A549 (cell line): ENCODE measurements around the gene NEK9. TPM values are rescaled to one million over a fixed set of nuclear protein-coding genes. Genes with fewer than 3 reads are reported as not detected.

Experiments
- ATAC-seq, 2 experiments: fragments of 200-7000 bp in 1 of 2; fragments of >200 bp in 1 of 2; cut with Nextera tagmentation in 1 of 2; cut with Tn5 transposase in 1 of 2; 3 replicates each; pipeline versions ENCODE4 v1.8.0 to v1.9.1; 2018 to 2020; ENCODE audit warnings: mild to moderate bottlenecking in 1 of 2, moderate library complexity in 1 of 2
- CTCF ChIA-PET: fragments of 300-600 bp; sonication (Branson Sonifier 250); formaldehyde crosslinking; extraction: SDS; loops from one replicate; lab custom pipeline; 2021; ENCODE audit warnings: antibody characterized with exemption, inconsistent platforms; lab: Yijun Ruan, JAX
- POLR2A ChIA-PET: fragments of 350-600 bp; formaldehyde crosslinking; extraction: SDS; loops from one replicate; lab custom pipeline; 2021; ENCODE audit warnings: antibody characterized with exemption, inconsistent platforms; lab: Yijun Ruan, JAX
- DNase-seq, 2 experiments: peaks; one replicate each; pipeline versions ENCODE4 v3.0.0 to v3.0.0-alpha.2; 2011 to 2016; ENCODE audit warnings: low read depth in 1 of 2, low spot score in 1 of 2
- FAIRE-seq: peaks from 2 replicates; lab custom pipeline; 2011; peaks lifted over from hg19 to GRCh38; lab: Jason Lieb, UNC
- H3K27ac ChIP-seq, 2 experiments: fragments of >200 bp; sonication (Bioruptor Twin); formaldehyde crosslinking; 3 replicates each; pipeline ENCODE4 v1.5.1; 2016 to 2017
- H3K4me1 ChIP-seq: fragments of >200 bp; sonication (Bioruptor Twin); formaldehyde crosslinking; 3 replicates; pipeline ENCODE4 v1.6.1; 2016
- H3K4me2 ChIP-seq: fragments of >200 bp; sonication (Bioruptor Twin); formaldehyde crosslinking; 3 replicates; pipeline ENCODE4 v1.6.1; 2016
- H3K4me3 ChIP-seq: fragments of >200 bp; sonication (Bioruptor Twin); formaldehyde crosslinking; 3 replicates; pipeline ENCODE4 v1.5.1; 2016
- H3K9me3 ChIP-seq: fragments of >200 bp; sonication (Bioruptor Twin); formaldehyde crosslinking; 3 replicates; pipeline ENCODE4 v1.6.1; 2016
- CBX2 ChIP-seq: fragments of 200-600 bp; sonication (generic); IDR thresholded peaks from 2 replicates; pipeline ENCODE4 v1.6.1; 2016; ENCODE audit warnings: low read depth, mild to moderate bottlenecking, borderline replicate concordance
- CEBPB ChIP-seq, 2 experiments: fragments of >200 bp in 1 of 2; sonication (Bioruptor Twin) in 1 of 2; formaldehyde crosslinking in 1 of 2; IDR thresholded peaks; 2 replicates each; pipeline ENCODE4 v1.6.1; 2012 to 2016
- CHD2 ChIP-seq: fragments of 150-350 bp; IDR thresholded peaks from 2 replicates; pipeline ENCODE4 v1.6.1; 2014; ENCODE audit warnings: low read length; ENCODE audit not compliant: partially characterized antibody
- CHD4 ChIP-seq: fragments of 200-600 bp; sonication (generic); IDR thresholded peaks from 2 replicates; pipeline ENCODE4 v1.6.1; 2016; ENCODE audit warnings: antibody characterized with exemption, mild to moderate bottlenecking, borderline replicate concordance
- EHF ChIP-seq: fragments of 250-450 bp; sonication (Bioruptor Pico); IDR thresholded peaks from 2 replicates; pipeline ENCODE4 v1.5.0; 2020; ENCODE audit warnings: mild to moderate bottlenecking
- EHMT2 ChIP-seq: fragments of 200-600 bp; sonication (generic); IDR thresholded peaks from 2 replicates; pipeline ENCODE4 v1.6.1; 2016; ENCODE audit warnings: antibody characterized with exemption, low read depth, mild to moderate bottlenecking, moderate library complexity
- FOSB ChIP-seq: fragments of 250-450 bp; sonication (Bioruptor Pico); IDR thresholded peaks from 2 replicates; pipeline ENCODE4 v1.5.0; 2020; ENCODE audit warnings: mild to moderate bottlenecking, moderate library complexity
- FOXS1 ChIP-seq: fragments of 250-450 bp; sonication (Bioruptor Pico); IDR thresholded peaks from 2 replicates; pipeline ENCODE4 v1.5.0; 2020; ENCODE audit warnings: mild to moderate bottlenecking, moderate library complexity
- HDAC2 ChIP-seq: fragments of 200-600 bp; sonication (generic); IDR thresholded peaks from 2 replicates; pipeline ENCODE4 v1.6.1; 2016
- HOXA7 ChIP-seq: fragments of 250-450 bp; sonication (Bioruptor Pico); IDR thresholded peaks from 2 replicates; pipeline ENCODE4 v1.5.0; 2020; ENCODE audit warnings: mild to moderate bottlenecking, moderate library complexity
- HOXB13 ChIP-seq: fragments of 250-450 bp; sonication (Bioruptor Pico); IDR thresholded peaks from 2 replicates; pipeline ENCODE4 v1.5.0; 2020; ENCODE audit warnings: low read depth, mild to moderate bottlenecking, moderate library complexity
- JUN ChIP-seq, 2 experiments: fragments of >200 bp; sonication (Bioruptor Twin); formaldehyde crosslinking; IDR thresholded peaks; 2 replicates in 1 of 2; 3 replicates in 1 of 2; pipeline ENCODE4 v1.6.1; 2016 to 2017
- KDM1A ChIP-seq: fragments of 200-600 bp; sonication (generic); IDR thresholded peaks from 2 replicates; pipeline ENCODE4 v1.6.1; 2016; ENCODE audit warnings: low read depth, mild to moderate bottlenecking
- KDM5A ChIP-seq: fragments of 200-600 bp; sonication (generic); IDR thresholded peaks from 2 replicates; pipeline ENCODE4 v1.6.1; 2016; ENCODE audit warnings: antibody characterized with exemption, mild to moderate bottlenecking
- MAFK ChIP-seq: fragments of 450-650 bp; IDR thresholded peaks from 2 replicates; pipeline ENCODE4 v1.6.1; 2014; ENCODE audit not compliant: partially characterized antibody
- MAZ ChIP-seq: fragments of 150-350 bp; IDR thresholded peaks from 2 replicates; pipeline ENCODE4 v1.6.1; 2014; ENCODE audit warnings: antibody characterized with exemption, low read depth, low read length, borderline replicate concordance
- NPAS2 ChIP-seq: fragments of 250-450 bp; sonication (Bioruptor Pico); IDR thresholded peaks from 2 replicates; pipeline ENCODE4 v1.8.0; 2022; ENCODE audit warnings: mild to moderate bottlenecking, moderate library complexity, borderline replicate concordance
- PHF8 ChIP-seq: fragments of 200-600 bp; sonication (generic); IDR thresholded peaks from 2 replicates; pipeline ENCODE4 v1.6.1; 2016; ENCODE audit warnings: low read depth, mild to moderate bottlenecking, antibody characterized with exemption, moderate library complexity, borderline replicate concordance
- POLR2AphosphoS2 ChIP-seq: conservative IDR thresholded peaks from 2 replicates; pipeline ENCODE4 v1.6.1; 2012; ENCODE audit warnings: low read length, improper control_type of control experiment, inconsistent platforms
- RAD21 ChIP-seq, 2 experiments: fragments of >200 bp in 1 of 2; sonication (Bioruptor Twin) in 1 of 2; formaldehyde crosslinking in 1 of 2; IDR thresholded peaks in 1 of 2; conservative IDR thresholded peaks in 1 of 2; 2 replicates in 1 of 2; 3 replicates in 1 of 2; pipeline ENCODE4 v1.6.1; 2012 to 2018; ENCODE audit warnings: inconsistent platforms in 1 of 2
- SMC3 ChIP-seq: fragments of >200 bp; sonication (Bioruptor Twin); formaldehyde crosslinking; IDR thresholded peaks from 3 replicates; pipeline ENCODE4 v1.6.1; 2018; ENCODE audit warnings: inconsistent platforms
- SREBF2 ChIP-seq: fragments of 450-650 bp; IDR thresholded peaks from 2 replicates; pipeline ENCODE4 v1.6.1; 2014; ENCODE audit warnings: mild to moderate bottlenecking, moderate library complexity
- TP53 ChIP-seq: fragments of 250-450 bp; sonication (Bioruptor Pico); IDR thresholded peaks from 2 replicates; pipeline ENCODE4 v1.5.0; 2021; ENCODE audit warnings: mild to moderate bottlenecking, moderate library complexity
- ZC3H11A ChIP-seq: fragments of 450-650 bp; IDR thresholded peaks from 2 replicates; pipeline ENCODE4 v1.6.1; 2014; ENCODE audit warnings: antibody characterized with exemption, mild to moderate bottlenecking
- WGBS: methylation state at CpG from one replicate; pipeline ENCODE4 v1.1.6; 2017; ENCODE audit errors: missing lambda C conversion rate; 5-methylcytosine and 5-hydroxymethylcytosine counted together
- polyA plus RNA-seq, 4 experiments: library from polyadenylated mRNA; depleted of rRNA in 3 of 4; stranded (reverse); fragments of >200 nt; fragmentation: RNase III in 1 of 4; extraction: RNeasy Plus Mini Kit Qiagen cat#74134 plus additional on column Dnase treatment in 1 of 4; gene quantifications; 2 replicates in 3 of 4; 3 replicates in 1 of 4; pipeline ENCODE4 v1.2.3, GENCODE V29; 2011 to 2017
- TF ChIP-seq, protein P1 (sequence below): fragments of >200 bp; sonication (Bioruptor Twin); formaldehyde crosslinking; IDR thresholded peaks from 3 replicates; pipeline ENCODE4 v1.6.1; 2016
- TF ChIP-seq, protein P2 (sequence below): fragments of >200 bp; sonication (Bioruptor Twin); formaldehyde crosslinking; IDR thresholded peaks from 2 replicates; pipeline ENCODE4 v1.6.1; 2016
- TF ChIP-seq, protein P3 (sequence below): fragments of 250-450 bp; sonication (Bioruptor Pico); IDR thresholded peaks from 2 replicates; pipeline ENCODE4 v1.5.0; 2020; ENCODE audit warnings: low read depth, mild to moderate bottlenecking, moderate library complexity
- TF ChIP-seq, protein P4 (sequence below): IDR thresholded peaks from 2 replicates; pipeline ENCODE4 v1.6.1; 2012

The NEK9 gene
- polyA plus RNA-seq, 2 of the 4 experiments (the other 2 are of a cell fraction): 49.4 to 75.9 TPM

DNA sequence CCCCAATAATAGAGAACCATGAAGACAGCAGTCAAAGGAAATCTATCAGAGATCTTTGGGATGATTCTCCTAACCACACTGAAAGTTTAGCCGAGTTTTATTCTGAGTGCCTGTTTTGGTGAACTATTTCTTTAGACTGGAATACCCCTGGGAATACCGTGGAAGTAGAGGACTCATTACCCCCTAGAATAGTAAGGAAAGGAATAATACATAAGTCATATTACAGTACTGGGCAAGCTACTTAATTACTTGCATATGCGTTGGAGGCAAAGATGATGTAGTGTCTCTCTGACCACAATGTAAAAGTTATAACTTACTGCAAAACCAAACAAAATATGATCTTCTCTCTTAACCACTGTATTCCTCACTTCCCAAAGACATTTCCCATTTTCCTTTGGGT is 32.0 kb downstream of the NEK9 start:
- CTCF ChIA-PET: interaction anchor here (1.0 to 1.6 kb wide), 2 partner anchors 10 to 147 kb away, joined by 3 to 4 read pairs; no protein-coding TSS in a partner anchor
- Histone ChIP-seq H3K4me1 (no peaks in the 10 kb centered on the region), H3K4me3 (no peak overlapping the region), H3K9me3 (no peaks in the 10 kb centered on the region), H3K4me2 (no peak overlapping the region), H3K27ac (no peak overlapping the region)
- FAIRE-seq: no peak
- 85% methylated on average over 3 of the region's 3 CpGs for WGBS
- TF ChIP-seq RAD21 (conservative IDR thresholded peaks at IDR 0.05 in 1 of 2, IDR thresholded peaks at IDR 0.05 in 1 of 2) (no peak), CHD2 (no peak)
- no peak for ATAC-seq
- POLR2A ChIA-PET: no interaction called here
- no peak for DNase-seq

DNA sequence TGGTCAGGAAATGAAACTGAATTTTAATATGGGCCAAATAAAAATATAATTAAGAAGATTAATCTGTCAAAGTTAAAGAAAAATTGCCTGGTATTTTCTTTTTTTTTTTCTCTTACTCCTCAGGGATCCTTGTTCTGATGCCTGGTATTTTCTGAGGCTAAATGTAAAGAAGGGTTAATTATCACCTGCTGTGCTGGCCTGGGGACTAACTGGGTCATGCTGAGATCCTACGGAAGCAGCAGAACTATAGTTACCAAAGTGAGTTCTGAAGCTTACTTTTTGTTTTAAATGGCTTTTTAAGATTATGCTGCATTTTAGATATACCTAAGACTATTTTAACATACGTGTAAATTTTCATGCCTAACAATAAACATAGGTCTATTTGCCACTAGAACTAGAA is 34.1 kb downstream of the NEK9 start:
- POLR2A ChIA-PET: interaction anchor here (0.7 kb wide), 1 partner anchor 221 kb away, joined by 3 read pairs; no protein-coding TSS in a partner anchor
- ATAC-seq: no peak

DNA sequence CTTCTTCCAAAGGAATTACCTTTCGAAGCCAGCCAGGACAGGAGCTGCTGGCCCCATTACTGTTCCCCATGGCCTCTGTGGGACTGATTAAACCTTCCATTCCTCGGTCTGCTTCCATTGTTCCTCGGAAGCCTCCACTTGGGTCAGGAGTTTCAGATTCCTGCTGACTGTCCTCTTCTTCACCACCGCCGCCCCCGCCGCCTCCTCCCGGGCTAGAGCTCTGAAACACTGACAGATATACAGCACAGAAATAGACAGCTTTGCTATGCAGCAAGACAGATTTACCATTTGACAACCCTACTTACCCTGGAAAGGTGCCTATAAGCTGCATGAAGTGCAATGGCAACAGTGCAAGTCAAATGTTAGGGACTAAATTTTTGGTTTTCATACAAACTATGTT is 35.6 kb downstream of the NEK9 start:
- DNase-seq (no peak), ATAC-seq (no peak), FAIRE-seq (no peak)
- Histone ChIP-seq H3K4me2 (no peak overlapping the region), H3K27ac (no peak overlapping the region), H3K9me3 (no peaks in the 10 kb centered on the region), H3K4me3 (no peak overlapping the region), H3K4me1 (no peaks in the 10 kb centered on the region)
- TF ChIP-seq RAD21 (conservative IDR thresholded peaks at IDR 0.05 in 1 of 2, IDR thresholded peaks at IDR 0.05 in 1 of 2) (no peak), NPAS2 (CRISPR knock-in tag) (no peak), CHD4 (no peak), ZC3H11A (no peak), HDAC2 (no peak), FOSB (CRISPR knock-in tag) (no peak), MAZ (no peak), KDM5A (no peak), CBX2 (no peak), FOXS1 (CRISPR knock-in tag) (no peak), EHMT2 (no peak), EHF (CRISPR knock-in tag) (no peak)
- TF ChIP-seq, protein P1, sequence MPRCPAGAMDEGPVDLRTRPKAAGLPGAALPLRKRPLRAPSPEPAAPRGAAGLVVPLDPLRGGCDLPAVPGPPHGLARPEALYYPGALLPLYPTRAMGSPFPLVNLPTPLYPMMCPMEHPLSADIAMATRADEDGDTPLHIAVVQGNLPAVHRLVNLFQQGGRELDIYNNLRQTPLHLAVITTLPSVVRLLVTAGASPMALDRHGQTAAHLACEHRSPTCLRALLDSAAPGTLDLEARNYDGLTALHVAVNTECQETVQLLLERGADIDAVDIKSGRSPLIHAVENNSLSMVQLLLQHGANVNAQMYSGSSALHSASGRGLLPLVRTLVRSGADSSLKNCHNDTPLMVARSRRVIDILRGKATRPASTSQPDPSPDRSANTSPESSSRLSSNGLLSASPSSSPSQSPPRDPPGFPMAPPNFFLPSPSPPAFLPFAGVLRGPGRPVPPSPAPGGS: no peak
- TF ChIP-seq, protein P2, sequence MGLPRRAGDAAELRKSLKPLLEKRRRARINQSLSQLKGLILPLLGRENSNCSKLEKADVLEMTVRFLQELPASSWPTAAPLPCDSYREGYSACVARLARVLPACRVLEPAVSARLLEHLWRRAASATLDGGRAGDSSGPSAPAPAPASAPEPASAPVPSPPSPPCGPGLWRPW: no peak
- ChIA-PET CTCF (interaction anchor here (1.3 to 13.1 kb wide), 4 partner anchors 83 to 232 kb away, joined by 5 to 148 read pairs (median 47); no protein-coding TSS in a partner anchor), POLR2A (no interaction called here)
- WGBS: 94% methylated on average over 8 of the region's 8 CpGs

More for the DNA sequence above, 34.1 kb downstream of the NEK9 start:
- no peak overlapping the region for H3K4me3 ChIP-seq
- no peaks in the 10 kb centered on the region for H3K9me3 ChIP-seq
- no peaks in the 10 kb centered on the region for H3K4me1 ChIP-seq
- no peak for FAIRE-seq
- CTCF ChIA-PET: interaction anchor here (0.9 to 13.1 kb wide), 3 partner anchors 145 to 233 kb away, joined by 3 to 148 read pairs (median 3); no protein-coding TSS in a partner anchor
- DNase-seq: no peak
- H3K4me2 ChIP-seq: no peak overlapping the region
- H3K27ac ChIP-seq: no peak overlapping the region
- no peak for TF ChIP-seq MAFK
- TF ChIP-seq, protein P1: no peak
- no peak for TF ChIP-seq EHF (CRISPR knock-in tag)
- no peak for TF ChIP-seq ZC3H11A
- TF ChIP-seq HOXA7 (CRISPR knock-in tag): no peak
- TF ChIP-seq TP53: no peak
- no peak for TF ChIP-seq SREBF2
- TF ChIP-seq EHMT2: no peak
- TF ChIP-seq, protein P3, sequence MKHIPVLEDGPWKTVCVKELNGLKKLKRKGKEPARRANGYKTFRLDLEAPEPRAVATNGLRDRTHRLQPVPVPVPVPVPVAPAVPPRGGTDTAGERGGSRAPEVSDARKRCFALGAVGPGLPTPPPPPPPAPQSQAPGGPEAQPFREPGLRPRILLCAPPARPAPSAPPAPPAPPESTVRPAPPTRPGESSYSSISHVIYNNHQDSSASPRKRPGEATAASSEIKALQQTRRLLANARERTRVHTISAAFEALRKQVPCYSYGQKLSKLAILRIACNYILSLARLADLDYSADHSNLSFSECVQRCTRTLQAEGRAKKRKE (CRISPR knock-in tag): no peak
- no peak for TF ChIP-seq NPAS2 (CRISPR knock-in tag)
- TF ChIP-seq SMC3: no peak
- TF ChIP-seq CHD4: no peak
- no peak for TF ChIP-seq JUN (IDR thresholded peaks at IDR 0.05)
- TF ChIP-seq HOXB13 (CRISPR knock-in tag): no peak
- TF ChIP-seq KDM1A: no peak
- no peak for TF ChIP-seq POLR2AphosphoS2
- TF ChIP-seq CEBPB (IDR thresholded peaks at IDR 0.05): no peak
- TF ChIP-seq PHF8: no peak
- TF ChIP-seq, protein P4, sequence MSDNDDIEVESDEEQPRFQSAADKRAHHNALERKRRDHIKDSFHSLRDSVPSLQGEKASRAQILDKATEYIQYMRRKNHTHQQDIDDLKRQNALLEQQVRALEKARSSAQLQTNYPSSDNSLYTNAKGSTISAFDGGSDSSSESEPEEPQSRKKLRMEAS: no peak
- WGBS: 88% methylated on average over 2 of the region's 2 CpGs
